Fibroblast of upper back skin (primary cell): ENCODE results near the gene AIPL1.

Experiments
- DNase-seq: peaks from one replicate; pipeline ENCODE4 v3.0.0-alpha.2; 2013

The AIPL1 gene

DNA sequence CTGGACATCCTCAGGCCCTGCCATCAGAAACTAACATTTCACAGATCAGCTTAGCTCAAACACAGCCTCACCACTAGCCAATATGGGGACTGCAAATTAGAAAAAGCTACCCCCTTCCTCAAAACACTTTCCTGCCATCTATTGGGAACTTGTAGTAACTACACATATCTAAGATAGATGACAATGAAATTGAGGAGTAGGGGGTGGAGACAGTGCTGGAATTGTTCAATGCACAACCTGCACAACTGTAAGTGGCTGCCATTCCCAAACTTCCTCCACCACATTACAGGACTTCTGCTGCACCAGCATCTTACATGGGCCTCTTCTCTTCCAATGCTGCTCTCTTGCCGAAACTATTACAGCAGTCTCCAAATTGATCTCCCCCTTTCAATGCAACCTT is 21.9 kb downstream of the AIPL1 start:
- DNase-seq = peak; percentile 41

DNA sequence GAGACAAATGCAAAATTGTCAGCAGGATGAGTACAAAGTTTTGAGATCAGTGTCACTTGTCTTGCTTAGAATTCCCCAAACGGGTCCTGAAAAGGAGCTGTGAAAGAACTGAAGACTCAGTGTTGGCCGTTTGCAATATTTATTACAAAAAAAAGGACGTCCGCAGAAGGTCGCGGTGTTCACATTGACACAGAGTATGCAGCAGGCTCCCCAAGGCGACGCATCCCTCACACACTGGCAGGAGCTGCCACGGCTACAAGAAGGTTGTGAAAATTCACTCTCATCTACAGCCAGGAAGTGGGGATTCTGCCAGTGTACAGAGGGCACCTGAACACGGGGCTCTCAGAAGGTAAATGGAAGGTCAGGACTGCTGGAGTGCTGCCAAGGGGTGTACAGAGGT is 26.2 kb downstream of the AIPL1 start:
- DNase-seq = no peak

DNA sequence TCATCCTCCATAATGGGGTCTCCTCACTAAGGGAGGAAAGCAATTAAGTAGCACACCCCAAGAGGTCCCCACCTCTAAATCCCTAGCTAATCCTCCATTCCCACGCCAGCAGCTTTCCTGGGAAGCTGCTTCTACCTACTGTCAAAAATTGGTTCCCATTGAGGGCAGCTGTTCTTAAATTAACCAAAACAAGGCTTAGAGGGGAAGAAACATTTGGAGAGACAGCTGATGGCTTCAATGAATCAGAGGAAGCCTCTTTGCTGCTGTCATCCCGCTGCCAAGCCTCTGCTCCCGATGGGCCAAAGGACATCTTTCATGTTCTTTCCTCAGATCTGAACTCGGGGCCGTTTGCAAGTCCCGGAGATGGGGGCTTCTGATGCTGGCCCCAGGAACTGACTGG is 26.6 kb downstream of the AIPL1 start:
- no peak for DNase-seq

DNA sequence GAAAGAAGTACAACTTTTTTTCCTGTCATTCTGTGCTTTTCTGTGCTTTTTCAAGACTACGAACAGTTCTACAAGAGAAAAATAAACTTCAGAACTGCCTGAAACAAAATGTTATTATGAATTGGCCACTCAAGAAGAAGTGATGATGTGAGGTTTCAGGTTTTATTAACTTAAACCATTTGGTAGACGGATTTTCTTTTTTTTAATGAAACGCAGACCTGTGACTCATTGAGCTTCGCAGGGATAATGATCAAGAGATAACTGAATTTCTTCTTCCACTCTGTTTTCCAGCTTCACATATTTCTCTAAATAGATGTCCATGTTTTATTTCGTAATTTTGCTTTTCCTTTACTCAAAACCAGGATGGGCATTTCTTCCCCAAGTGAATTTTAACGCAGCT is 32.7 kb downstream of the AIPL1 start:
- DNase-seq = peak; percentile 52

DNA sequence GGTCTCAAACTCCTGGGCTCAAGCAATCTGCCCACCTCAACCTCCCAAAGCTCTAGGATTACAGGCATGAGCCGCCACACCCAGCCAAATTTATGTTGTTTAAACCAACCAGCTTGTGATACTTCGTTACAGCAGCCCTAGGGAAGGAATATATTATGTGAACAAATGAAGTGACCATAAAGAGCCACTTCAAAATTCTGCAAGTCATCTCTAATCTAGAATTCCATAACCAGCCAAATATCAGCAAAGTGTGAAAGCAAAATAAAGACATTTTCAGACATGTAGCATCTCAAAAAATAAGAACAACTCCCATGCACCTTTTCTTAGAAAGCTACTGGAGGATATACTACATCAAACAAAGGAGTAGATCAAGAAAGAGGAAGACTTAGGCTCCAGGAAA is 36.0 kb downstream of the AIPL1 start:
- DNase-seq = no peak

DNA sequence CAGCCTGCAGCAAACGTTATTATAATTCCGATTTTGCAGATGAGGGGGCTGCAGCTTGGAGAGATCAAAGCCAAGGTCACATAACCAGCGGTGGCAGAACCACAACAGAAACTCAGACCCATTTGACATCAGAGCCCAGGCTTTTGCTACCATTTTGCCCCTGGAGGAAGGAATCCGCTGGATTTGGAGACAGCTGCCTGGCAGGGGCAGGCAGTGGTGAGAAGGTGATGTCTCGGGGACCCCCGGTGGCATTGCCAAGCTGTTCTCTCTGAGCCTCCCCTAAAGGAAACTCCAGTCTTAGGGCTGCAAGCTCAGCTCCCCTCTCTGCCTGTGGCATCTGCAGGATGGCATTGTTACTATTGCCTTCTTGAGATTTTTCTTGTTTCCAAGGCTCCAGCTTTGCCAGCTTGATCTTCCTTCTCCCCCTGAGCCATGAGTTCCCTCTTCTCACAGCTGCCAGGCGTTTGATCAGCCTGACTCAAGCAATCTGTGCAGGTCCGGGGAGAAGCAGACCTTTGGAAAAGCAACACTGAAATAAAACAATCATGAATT is 40.8 kb downstream of the AIPL1 start:
- no peak for DNase-seq

DNA sequence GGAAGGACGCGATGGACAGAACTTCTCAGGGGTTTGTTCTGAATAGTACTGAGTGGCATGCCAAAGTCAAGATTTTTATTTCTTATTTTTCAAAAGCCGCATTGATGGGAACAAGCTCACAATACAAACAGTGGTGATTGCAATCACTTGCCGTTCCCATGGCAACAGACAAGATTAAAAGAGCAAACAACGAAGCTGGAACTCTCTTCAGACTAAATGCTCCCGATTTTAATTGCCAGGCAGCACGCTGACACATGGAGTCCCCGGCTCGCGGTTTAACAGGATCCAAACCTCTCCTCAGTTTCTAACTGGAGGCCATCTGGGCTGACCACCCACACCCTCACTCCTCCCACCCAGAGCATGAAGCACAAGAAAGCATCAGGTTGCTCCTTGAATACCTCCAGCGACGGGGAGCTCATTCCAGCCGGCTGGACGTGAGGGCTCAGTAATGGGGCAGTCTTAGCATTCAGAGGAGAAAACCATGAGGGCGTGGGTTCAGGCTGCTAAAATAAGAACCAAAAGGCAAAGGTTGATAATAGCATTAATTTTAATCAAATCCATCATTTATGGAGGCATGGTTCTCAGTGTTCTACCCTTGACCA is 41.5 kb downstream of the AIPL1 start:
- DNase-seq = no peak

DNA sequence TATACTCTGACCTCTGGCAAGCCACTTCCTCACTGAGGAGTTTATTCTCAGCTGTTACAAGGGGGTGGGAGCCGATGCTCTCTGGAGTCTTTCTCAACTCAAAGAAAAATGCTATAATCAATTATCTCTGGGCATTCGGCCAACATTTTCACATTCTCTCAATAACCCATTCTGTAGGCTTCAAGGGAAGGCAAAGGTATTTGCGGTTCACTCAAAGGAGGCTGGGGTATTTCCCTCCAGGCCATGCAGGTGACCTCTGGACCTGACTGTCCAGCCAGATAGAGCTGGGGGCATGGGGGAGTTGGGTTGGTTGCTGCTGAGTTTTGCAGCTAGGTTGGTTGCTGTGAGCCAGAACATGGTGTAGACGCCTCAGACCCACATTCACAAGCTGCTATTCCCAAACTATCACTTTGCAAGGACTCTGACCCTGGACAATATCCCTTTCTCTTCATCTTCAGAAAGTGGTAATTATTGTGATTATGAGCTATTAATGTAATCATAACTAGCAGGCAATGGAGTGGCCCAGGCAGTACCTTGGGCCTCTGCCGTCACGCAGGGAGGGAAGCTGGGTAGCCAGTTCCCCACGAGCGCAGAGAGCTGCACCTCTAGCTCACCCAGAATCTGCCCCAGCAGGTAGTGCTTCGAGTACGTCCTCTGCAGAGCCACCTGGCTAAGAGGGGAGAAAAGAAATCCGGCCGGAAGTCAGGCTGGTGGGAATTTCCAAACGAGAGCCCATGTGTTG is 42.1 kb downstream of the AIPL1 start:
- no peak for DNase-seq

DNA sequence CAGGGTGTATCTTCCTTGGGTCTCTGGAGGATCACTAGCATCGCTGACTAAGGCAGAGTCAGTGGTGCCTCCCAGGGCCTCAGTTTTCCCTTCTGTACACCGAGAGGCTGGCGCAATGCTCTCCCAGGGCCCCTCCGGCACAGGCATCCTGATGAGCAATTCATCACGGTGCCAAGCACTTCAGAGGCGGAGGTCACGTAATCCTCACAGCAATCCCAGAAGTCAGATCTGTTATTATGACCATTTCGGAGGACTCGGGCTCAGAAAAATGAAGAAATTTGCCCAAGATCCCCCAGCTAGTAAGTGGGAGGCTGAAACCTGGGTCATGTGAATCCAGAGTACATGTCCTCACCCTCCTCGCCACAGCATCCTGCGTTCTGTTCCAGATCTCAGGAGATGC is 46.5 kb downstream of the AIPL1 start:
- no peak for DNase-seq

DNA sequence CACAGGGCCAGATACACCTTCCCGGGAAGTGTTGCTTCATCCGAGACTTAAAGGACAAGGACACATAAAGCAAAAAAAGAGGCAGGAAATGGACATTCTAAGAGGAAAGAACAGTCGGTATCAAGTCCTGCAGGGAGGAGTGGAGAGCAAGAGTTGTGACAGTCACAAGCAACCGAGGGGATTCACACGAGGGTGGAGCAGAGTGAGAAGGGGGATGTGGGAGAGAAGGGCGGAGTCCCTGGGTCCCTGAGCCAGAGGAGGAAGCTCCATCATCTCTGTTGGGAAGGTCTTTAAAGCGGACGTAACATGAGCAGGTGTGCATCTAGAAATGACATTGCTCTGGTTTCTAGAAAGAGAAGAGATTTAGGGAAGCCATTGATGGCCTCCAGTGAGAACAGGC is 47.1 kb downstream of the AIPL1 start:
- no peak for DNase-seq

DNA sequence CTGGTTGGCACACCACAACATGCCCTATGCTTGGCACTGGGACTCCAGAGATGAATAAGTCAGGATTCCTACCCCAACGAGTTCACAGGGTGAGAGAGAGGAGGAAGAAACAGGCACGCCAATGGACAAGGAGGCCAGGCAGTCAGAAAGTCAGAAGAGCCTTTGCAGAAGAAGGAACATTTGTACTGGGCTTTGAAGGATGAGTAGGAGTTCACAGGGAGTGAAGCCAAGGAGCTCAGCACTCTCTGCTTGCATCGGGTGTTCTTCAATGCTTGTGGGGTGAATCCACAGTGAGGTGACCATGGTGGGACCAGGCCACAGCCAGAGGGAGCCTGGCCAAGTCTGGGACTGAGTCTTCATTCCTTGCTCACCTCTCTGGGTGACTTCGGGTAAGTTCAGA is 47.5 kb downstream of the AIPL1 start:
- DNase-seq = no peak

DNA sequence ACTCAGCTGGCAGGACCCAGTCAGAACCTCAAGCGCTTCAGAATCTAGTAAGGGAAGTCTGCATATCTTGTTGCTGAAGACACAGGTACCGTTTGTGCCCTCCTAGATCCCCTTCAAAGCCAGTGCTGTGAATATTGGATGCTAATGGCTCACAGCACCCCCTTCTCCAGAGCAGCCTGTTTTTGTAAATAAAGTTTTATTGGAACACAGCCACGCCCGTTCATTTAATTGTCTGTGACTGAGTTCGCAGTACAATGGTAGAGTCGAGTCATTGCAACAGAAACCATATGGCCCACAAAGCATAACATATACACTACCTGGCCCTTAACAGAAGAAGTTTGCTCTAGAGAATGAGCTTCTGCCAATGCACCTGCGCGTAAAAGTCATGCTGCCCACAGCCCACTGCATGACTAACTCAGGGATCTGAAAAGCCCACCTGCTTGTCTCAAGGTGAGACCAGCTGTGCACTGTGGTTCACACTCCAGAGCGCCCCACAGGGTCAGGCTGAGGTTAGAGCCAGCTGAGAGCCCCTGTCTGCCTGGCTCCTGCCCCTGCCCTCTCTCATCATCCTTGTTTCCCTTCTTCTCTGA is 48.8 kb downstream of the AIPL1 start:
- DNase-seq = no peak

DNA sequence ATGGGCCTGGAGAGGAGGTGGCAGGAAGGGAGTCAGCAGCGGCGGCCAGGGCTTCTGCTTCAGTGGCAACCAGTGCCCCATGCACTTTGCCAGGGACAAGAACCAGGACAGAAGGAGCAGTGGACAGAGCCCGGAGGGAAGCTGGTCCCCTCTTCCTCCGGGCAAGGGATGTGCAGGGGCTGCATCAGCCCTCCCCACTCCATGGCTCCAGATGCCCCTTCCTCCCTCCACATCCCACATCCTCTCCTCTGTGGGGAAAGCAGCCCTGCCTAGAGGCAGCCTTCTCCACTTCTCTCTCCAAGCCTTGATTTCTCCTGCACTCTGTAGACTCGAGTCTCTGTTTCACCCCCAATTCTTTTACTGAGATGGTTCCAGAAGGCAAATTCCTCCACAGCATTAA is 50.4 kb downstream of the AIPL1 start:
- no peak for DNase-seq

DNA sequence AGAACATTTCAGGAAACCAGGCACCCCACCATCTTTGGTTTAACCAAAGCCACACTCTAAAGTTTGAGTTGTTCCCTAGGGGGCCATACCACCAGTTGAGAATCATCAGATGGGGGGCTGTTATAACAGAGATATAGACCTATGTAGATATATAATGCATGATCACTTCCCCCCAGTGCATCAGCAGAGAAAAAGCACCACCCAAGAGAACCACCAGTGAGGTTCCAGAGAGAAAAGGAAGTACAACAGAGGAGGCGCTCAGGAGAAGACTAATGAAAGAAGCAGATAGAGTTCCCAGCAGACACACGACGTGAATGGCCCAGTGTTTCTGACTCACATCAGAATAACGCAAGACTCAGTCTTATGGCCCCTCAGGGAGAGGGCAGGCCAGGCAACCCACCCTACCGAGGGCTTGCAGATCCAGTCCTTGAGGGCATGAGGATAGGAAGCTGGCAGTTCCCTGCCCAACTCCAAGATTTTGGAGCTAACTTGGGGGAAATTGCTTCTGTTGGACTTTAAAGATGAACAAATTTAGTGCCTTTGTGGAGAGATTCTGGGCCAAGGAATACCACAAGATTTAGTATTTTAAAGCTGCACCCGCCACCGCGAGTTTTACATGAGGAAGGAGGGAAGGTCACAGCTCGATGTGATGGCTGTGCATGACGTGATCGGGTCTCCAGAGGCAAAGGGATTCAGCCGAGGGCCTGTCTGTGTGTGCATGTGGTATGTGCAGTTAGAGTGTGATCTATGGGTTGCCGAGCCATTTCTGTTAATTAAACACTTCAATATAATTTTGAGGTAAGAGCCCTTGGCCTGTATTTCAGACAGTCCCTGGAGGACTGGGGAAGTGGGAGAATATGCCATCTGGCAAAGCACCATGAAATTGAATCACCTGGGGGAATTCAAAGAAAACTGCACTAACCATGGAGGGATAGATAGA is 53.1 kb downstream of the AIPL1 start:
- no peak for DNase-seq

DNA sequence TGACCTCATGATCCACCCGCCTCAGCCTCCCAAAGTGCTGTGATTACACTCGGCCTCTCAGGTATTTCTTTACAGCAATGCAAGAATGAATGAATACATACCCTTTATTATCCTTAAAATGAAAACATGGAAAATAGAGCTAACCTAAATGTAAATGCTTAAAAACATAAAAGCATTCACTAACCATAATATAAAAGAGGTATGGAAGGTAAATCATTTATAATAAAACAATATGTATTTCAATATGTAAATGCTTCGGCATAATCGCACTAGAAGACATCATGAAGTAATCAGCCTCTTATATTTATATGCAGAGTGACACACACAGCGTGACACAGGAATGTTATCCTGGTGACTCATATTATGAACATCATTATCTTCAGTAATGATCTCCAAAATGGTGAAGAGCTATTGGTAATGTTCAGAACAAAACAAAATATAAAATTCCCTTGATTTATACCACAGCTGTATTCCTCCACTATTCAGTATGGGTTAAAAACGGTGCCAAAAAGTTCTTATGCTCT is 53.9 kb downstream of the AIPL1 start:
- peak; percentile 49 for DNase-seq

DNA sequence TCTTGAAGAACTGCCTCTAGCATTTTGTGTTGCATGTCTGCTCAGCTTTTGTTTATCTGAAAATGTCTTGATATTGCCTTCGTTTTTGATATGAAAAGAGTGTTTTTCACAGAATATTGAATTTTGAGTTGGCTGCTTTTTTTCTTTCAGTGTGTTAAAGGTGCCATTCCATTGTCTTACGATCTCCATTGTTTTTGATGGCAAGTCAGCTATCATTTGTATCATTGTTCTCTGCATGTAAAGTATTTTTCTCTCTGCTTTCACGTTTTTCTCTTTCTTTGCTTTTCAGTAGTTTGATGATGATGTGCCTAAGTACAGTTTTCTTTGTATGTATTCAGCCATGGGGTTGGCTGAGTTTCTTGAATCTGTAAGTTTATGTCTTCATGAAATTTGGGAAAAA is 57.0 kb downstream of the AIPL1 start:
- no peak for DNase-seq

DNA sequence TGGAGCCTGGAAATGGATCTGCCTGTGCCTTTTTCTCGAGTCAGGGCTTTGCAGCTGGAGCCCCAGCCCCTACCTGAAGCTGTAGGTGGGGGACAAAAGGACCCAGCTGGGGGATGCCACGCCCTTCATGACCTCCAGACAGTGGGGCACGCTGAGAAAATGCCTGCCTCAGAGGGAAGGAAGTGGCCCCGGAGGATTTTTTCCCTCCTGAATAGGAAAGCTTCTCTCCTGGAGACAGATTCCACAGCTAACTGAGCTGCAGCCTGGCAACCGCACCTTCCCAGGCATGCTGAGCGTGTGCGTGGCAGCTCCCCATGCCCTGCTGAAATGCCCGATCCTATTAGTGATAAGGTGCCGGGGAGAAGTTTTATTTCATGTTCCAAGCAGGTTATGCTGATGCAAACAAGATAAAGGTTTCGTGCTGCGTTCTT is 58.0 kb downstream of the AIPL1 start:
- DNase-seq = no peak

DNA sequence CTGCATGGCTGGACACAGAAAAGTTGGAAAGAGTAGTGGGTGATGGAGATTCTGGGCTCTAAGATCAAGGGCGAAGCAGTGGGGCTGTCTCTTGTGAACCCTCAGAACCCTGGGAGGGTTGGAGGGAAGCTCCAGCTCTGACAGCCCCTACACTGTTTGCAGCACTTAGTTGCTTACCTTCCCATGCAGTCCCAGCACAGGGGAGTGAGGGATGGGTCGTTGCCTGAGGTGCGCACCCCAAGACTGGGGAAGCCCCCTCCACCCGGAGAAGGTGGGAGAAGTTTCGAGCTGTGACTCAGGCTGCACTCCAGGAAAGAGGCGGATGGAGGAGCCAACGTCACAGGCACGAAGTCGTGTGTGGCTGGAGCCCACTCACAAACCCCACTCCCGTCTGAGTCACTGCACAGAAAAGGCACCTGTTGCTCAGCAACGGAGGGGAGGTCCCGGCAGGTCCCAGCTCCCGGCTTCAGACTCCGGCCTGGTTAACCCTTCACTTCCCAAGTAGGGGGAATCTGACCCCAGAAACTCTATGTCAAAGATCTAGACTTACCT is 60.1 kb downstream of the AIPL1 start:
- peak; percentile 53 for DNase-seq

DNA sequence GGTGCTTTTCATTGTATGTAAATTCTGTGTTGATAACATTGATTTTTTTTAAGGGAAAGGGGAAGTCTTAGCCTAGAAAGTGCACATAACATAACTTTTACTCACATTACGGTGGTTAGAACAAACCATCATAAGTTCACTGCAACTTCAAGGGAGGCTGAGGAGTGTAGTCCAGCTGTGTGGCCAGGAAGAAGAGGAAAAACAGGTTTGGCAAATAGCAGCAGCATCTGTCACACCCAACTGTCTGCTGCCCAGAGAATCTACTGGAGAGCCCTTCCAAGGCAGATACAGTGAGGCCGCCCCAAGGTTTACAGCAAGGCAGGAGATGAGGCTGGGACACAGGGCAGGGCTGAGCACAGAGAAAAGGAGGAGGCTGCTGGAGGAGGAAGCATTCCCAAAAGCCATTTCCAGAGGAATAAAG is 60.6 kb downstream of the AIPL1 start:
- DNase-seq = peak; percentile 11
